H1 (cell line): ENCODE measurements around the gene DOCK8. TPM values are rescaled to one million over a fixed set of nuclear protein-coding genes. Genes with fewer than 3 reads are reported as not detected.

Experiments used
- CTCF ChIA-PET: fragments of 300-600 bp; sonication (Branson Sonifier 250); formaldehyde crosslinking; loops from one replicate; lab custom pipeline; 2021; ENCODE audit not compliant: partially characterized antibody; lab: Charles Lee
- POLR2A ChIA-PET: fragments of 300-600 bp; sonication (Branson Sonifier 250); formaldehyde crosslinking; loops from one replicate; lab custom pipeline; 2021; ENCODE audit warnings: inconsistent platforms; ENCODE audit not compliant: partially characterized antibody; lab: Charles Lee
- DNase-seq, 2 experiments: peaks; one replicate each; pipeline versions ENCODE4 v3.0.0 to v3.0.0-alpha.2; 2010 to 2022; ENCODE audit warnings: low spot score in 2 of 2, low read depth in 1 of 2, mixed read lengths in 1 of 2
- FAIRE-seq: peaks from 2 replicates; lab custom pipeline; 2011; peaks lifted over from hg19 to GRCh38; lab: Jason Lieb, UNC
- H2AFZ ChIP-seq: 2 replicates; pipeline ENCODE4 v1.8.1; 2012; ENCODE audit warnings: low read length, inconsistent platforms
- H2AK5ac ChIP-seq: 2 replicates; pipeline ENCODE4 v1.6.1; 2013; ENCODE audit warnings: low read depth, low read length
- H2BK120ac ChIP-seq: replicated peaks from 2 replicates; pipeline ENCODE3; 2013; ENCODE audit warnings: low read depth, low read length, inconsistent platforms
- H2BK12ac ChIP-seq: 2 replicates; pipeline ENCODE4 v1.6.1; 2013; ENCODE audit warnings: low read depth, low read length
- H2BK15ac ChIP-seq: 2 replicates; pipeline ENCODE4 v1.6.1; 2013; ENCODE audit warnings: low read length
- H2BK20ac ChIP-seq: 2 replicates; pipeline ENCODE4 v1.6.1; 2013; ENCODE audit warnings: low read length
- H2BK5ac ChIP-seq: 2 replicates; pipeline ENCODE4 v1.6.1; 2013; ENCODE audit warnings: low read depth, low read length
- H3K14ac ChIP-seq: 2 replicates; pipeline ENCODE4 v1.6.1; 2013; ENCODE audit warnings: inconsistent platforms; ENCODE audit not compliant: insufficient read length
- H3K18ac ChIP-seq: 2 replicates; pipeline ENCODE4 v1.6.1; 2013; ENCODE audit warnings: low read length; ENCODE audit errors: extremely low read depth
- H3K23ac ChIP-seq: 2 replicates; pipeline ENCODE4 v1.6.1; 2013; ENCODE audit warnings: inconsistent platforms; ENCODE audit not compliant: insufficient read length
- H3K23me2 ChIP-seq: 2 replicates; pipeline ENCODE4 v1.6.1; 2013; ENCODE audit warnings: low read depth, low read length
- H3K27ac ChIP-seq: 2 replicates; pipeline ENCODE4 v1.6.1; 2011; ENCODE audit warnings: low read depth, low read length, inconsistent platforms
- H3K27me3 ChIP-seq, 4 experiments: replicated peaks in 1 of 4; 1 replicate in 1 of 4; 2 replicates in 3 of 4; pipeline versions ENCODE4 v1.6.1 to v1.8.1; 2011 to 2013; ENCODE audit warnings: low read length in 3 of 4, mild to moderate bottlenecking in 3 of 4, inconsistent platforms in 2 of 4, mixed read lengths in 2 of 4, moderate library complexity in 1 of 4; ENCODE audit not compliant: control insufficient read depth in 3 of 4, insufficient read depth in 3 of 4; ENCODE audit errors: extremely low read depth in 1 of 4
- H3K36me3 ChIP-seq, 4 experiments: 2 replicates each; pipeline versions ENCODE4 v1.6.1 to v1.8.1; 2011 to 2013; ENCODE audit warnings: mild to moderate bottlenecking in 4 of 4, low read length in 3 of 4, moderate library complexity in 2 of 4, control low read depth in 1 of 4, inconsistent platforms in 1 of 4; ENCODE audit not compliant: insufficient read depth in 4 of 4, control insufficient read depth in 2 of 4
- H3K4ac ChIP-seq: replicated peaks from 2 replicates; pipeline ENCODE3; 2013; ENCODE audit warnings: low read length, low read depth, mixed read lengths, inconsistent platforms; ENCODE audit not compliant: insufficient read length
- H3K4me1 ChIP-seq, 4 experiments: replicated peaks in 1 of 4; 1 replicate in 1 of 4; 2 replicates in 3 of 4; pipeline versions ENCODE4 v1.6.1 to v1.8.1; 2011 to 2013; ENCODE audit warnings: low read length in 3 of 4, inconsistent platforms in 2 of 4, mixed read lengths in 1 of 4; ENCODE audit not compliant: insufficient read depth in 4 of 4, control insufficient read depth in 3 of 4
- H3K4me2 ChIP-seq, 2 experiments: 2 replicates each; pipeline versions ENCODE4 v1.6.1 to v1.8.1; 2011 to 2013; ENCODE audit warnings: low read depth in 2 of 2, low read length in 2 of 2, control low read depth in 1 of 2, inconsistent platforms in 1 of 2, mild to moderate bottlenecking in 1 of 2; ENCODE audit not compliant: insufficient read depth in 1 of 2
- H3K4me3 ChIP-seq, 4 experiments: fragments of 200-600, 300-600 bp in 1 of 4; sonication (generic), shearing (Covaris generic), sonication (Bioruptor Twin) in 1 of 4; 2 replicates each; pipeline versions ENCODE4 v1.5.1 to v1.8.1; 2011 to 2016; ENCODE audit warnings: low read length in 4 of 4, low read depth in 3 of 4, control low read depth in 2 of 4, inconsistent platforms in 2 of 4, mild to moderate bottlenecking in 2 of 4, mixed read lengths in 1 of 4, moderate library complexity in 1 of 4; ENCODE audit not compliant: insufficient read depth in 2 of 4; ENCODE audit errors: extremely low read depth in 1 of 4
- H3K56ac ChIP-seq: replicated peaks from 2 replicates; pipeline ENCODE3; 2013; ENCODE audit warnings: low read depth, mild to moderate bottlenecking, mixed read lengths, low read length, inconsistent platforms; ENCODE audit not compliant: insufficient read length
- H3K79me1 ChIP-seq: 2 replicates; pipeline ENCODE4 v1.6.1; 2013; ENCODE audit warnings: low read depth, low read length, control low read depth
- H3K79me2 ChIP-seq, 2 experiments: 2 replicates each; pipeline versions ENCODE4 v1.6.1 to v1.8.1; 2012 to 2013; ENCODE audit warnings: low read length in 2 of 2, mild to moderate bottlenecking in 2 of 2, inconsistent platforms in 1 of 2; ENCODE audit not compliant: insufficient read depth in 2 of 2, control insufficient read depth in 1 of 2
- H3K9ac ChIP-seq, 4 experiments: replicated peaks in 1 of 4; 1 replicate in 1 of 4; 2 replicates in 3 of 4; pipeline versions ENCODE4 v1.6.1 to v1.8.1; 2011 to 2013; ENCODE audit warnings: low read depth in 3 of 4, low read length in 3 of 4, control low read depth in 2 of 4, mild to moderate bottlenecking in 2 of 4, moderate library complexity in 2 of 4, inconsistent platforms in 1 of 4; ENCODE audit errors: extremely low read depth in 1 of 4
- H3K9me3 ChIP-seq, 2 experiments: 2 replicates each; pipeline versions ENCODE4 v1.6.1 to v1.8.1; 2012 to 2013; ENCODE audit warnings: mild to moderate bottlenecking in 2 of 2, moderate library complexity in 2 of 2, control low read depth in 1 of 2, inconsistent platforms in 1 of 2, low read depth in 1 of 2, low read length in 1 of 2, mixed read lengths in 1 of 2; ENCODE audit not compliant: insufficient read depth in 2 of 2
- H4K20me1 ChIP-seq, 2 experiments: replicated peaks in 1 of 2; 2 replicates each; pipeline versions ENCODE3 to v1.8.1; 2011 to 2013; ENCODE audit warnings: inconsistent platforms in 2 of 2, low read length in 2 of 2, mild to moderate bottlenecking in 1 of 2; ENCODE audit not compliant: insufficient read depth in 2 of 2, control insufficient read depth in 1 of 2
- H4K5ac ChIP-seq: 2 replicates; pipeline ENCODE4 v1.6.1; 2013; ENCODE audit warnings: low read length, low read depth, mixed read lengths, inconsistent platforms; ENCODE audit not compliant: insufficient read length
- H4K8ac ChIP-seq: 2 replicates; pipeline ENCODE4 v1.8.0; 2013; ENCODE audit warnings: mild to moderate bottlenecking, moderate library complexity, low read length, inconsistent platforms; ENCODE audit not compliant: insufficient read depth; ENCODE audit errors: extremely low read depth
- H4K91ac ChIP-seq: replicated peaks from 2 replicates; pipeline ENCODE3; 2013; ENCODE audit warnings: low read length, mixed read lengths, inconsistent platforms; ENCODE audit not compliant: insufficient read length
- CREB1 ChIP-seq: IDR thresholded peaks from 2 replicates; pipeline ENCODE4 v1.6.1; 2012; ENCODE audit warnings: inconsistent platforms
- CTBP2 ChIP-seq: IDR thresholded peaks from 2 replicates; pipeline ENCODE4 v1.7.0; 2011; ENCODE audit warnings: borderline replicate concordance, mild to moderate bottlenecking, moderate library complexity, mixed read lengths, low read length; ENCODE audit not compliant: insufficient read depth, insufficient read length
- KDM5A ChIP-seq: fragments of 200-600 bp; IDR thresholded peaks from 2 replicates; pipeline ENCODE4 v1.7.1; 2012; ENCODE audit warnings: mild to moderate bottlenecking, low read length, inconsistent platforms, mixed read lengths
- NANOG ChIP-seq: IDR thresholded peaks from 2 replicates; pipeline ENCODE4 v1.6.1; 2011; ENCODE audit warnings: low read length, low read depth, mild to moderate bottlenecking, inconsistent platforms; ENCODE audit not compliant: insufficient read depth, poor library complexity, severe bottlenecking
- POLR2AphosphoS5 ChIP-seq: IDR thresholded peaks from 2 replicates; pipeline ENCODE4 v1.6.1; 2011; ENCODE audit warnings: low read depth, low read length
- POU5F1 ChIP-seq: IDR thresholded peaks from 2 replicates; pipeline ENCODE4 v1.6.1; 2011; ENCODE audit warnings: low read depth, mild to moderate bottlenecking, low read length, moderate library complexity
- RXRA ChIP-seq: IDR thresholded peaks from 2 replicates; pipeline ENCODE4 v1.6.1; 2011; ENCODE audit warnings: low read depth, mild to moderate bottlenecking, low read length, moderate library complexity; ENCODE audit not compliant: insufficient read depth
- SIN3A ChIP-seq, 2 experiments: IDR thresholded peaks in 1 of 2; conservative IDR thresholded peaks in 1 of 2; 2 replicates each; pipeline ENCODE4 v1.6.1; 2011 to 2012; ENCODE audit warnings: low read length in 2 of 2, improper control_type of control experiment in 1 of 2, low read depth in 1 of 2, mild to moderate bottlenecking in 1 of 2
- SP1 ChIP-seq: IDR thresholded peaks from 2 replicates; pipeline ENCODE4 v1.6.1; 2011; ENCODE audit warnings: low read depth, low read length
- TAF1 ChIP-seq: IDR thresholded peaks from 2 replicates; pipeline ENCODE4 v1.6.1; 2011; ENCODE audit warnings: mild to moderate bottlenecking, low read depth, low read length
- TEAD4 ChIP-seq: IDR thresholded peaks from 2 replicates; pipeline ENCODE4 v1.6.1; 2012; ENCODE audit warnings: low read depth, low read length, inconsistent platforms, mixed read lengths
- WGBS, 2 experiments: shearing (Covaris generic) in 1 of 2; methylation state at CpG; one replicate each; pipeline versions ENCODE4 v1.1.6 to v1.1.7; 2013 to 2015; ENCODE audit warnings: low lambda C conversion rate in 2 of 2, mixed read lengths in 2 of 2, inconsistent platforms in 1 of 2, low coverage in 1 of 2, missing lambda C conversion rate in 1 of 2; ENCODE audit not compliant: insufficient replicate concordance in 2 of 2, insufficient coverage in 1 of 2, insufficient read length in 1 of 2; ENCODE audit errors: extremely low coverage in 1 of 2, missing lambda C conversion rate in 1 of 2; 5-methylcytosine and 5-hydroxymethylcytosine counted together
- polyA plus RNA-seq, 7 experiments: library from polyadenylated mRNA; depleted of rRNA in 3 of 7; stranded (reverse) in 5 of 7; unstranded in 2 of 7; fragments of >200 nt in 5 of 7; fragments of 200-250 nt in 2 of 7; gene quantifications; 1 replicate in 5 of 7; 2 replicates in 1 of 7; 4 replicates in 1 of 7; pipeline versions ENCODE4 v1.2.1 to v1.2.3, GENCODE V29; 2011 to 2013; ENCODE audit warnings: missing spikeins in 2 of 7, mixed read lengths in 2 of 7
- total RNA-seq: library from RNA; stranded (reverse); fragmentation: NEBNext Ultra II Directional; extraction: Animal tissue kit (Norgen Biotek cat#: 25700); gene quantifications from 2 replicates; pipeline ENCODE4 v1.2.1, GENCODE V29; 2021
- TF ChIP-seq, protein P1 (sequence below): IDR thresholded peaks from 2 replicates; pipeline ENCODE4 v1.6.1; 2011; ENCODE audit warnings: low read depth, mild to moderate bottlenecking, low read length; ENCODE audit not compliant: insufficient read depth

DOCK8 gene
- total and polyA plus RNA-seq, 2 of the 8 experiments (the other 6 are each of a cell fraction or from before 2014, with no cell fraction given) = 0.57 to 2.0 TPM

DNA sequence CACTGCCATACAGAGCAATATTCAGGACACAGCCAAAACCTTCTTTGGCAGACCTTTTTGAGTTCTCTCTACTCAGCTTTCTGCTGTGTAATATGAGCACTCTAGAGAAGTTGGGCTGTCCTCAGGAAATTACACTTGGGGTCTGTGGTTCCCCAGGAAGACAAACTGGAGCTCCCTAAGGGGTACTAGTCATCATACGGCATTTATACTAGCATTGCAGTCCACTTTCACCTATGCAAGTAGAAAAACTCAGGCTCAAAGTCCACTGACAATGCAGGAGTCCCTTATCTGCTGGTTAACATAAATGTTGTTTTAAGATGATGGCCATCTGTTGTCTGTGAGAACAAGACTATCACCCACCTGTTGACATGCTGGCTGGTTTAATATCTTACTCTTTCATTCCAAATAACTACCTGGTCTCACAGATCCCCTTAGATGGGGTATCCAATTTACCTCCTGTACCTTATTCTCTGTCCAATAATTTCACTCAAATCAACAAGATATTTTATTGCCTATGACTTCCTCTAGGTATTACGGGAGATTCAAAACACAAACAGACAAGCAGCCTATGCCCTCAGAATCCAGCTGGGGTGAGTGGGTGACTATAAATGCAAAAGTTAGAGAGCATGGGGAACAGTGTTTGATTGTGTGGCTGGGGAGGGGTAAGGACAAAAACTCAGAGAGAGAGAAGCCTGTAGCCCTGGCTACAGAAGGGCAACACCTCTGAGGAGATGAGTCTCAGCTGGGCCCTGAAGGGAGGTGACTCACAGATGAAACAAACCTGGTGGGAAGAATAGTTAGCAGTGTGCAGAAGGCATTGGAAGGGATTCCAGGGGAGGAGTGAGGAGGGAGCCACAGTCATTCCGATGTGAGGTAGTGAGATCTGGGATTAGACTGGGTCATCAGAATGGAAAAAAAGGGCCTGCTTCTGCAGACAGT, 10.2 kb downstream of the DOCK8 start:
- Histone ChIP-seq H3K23ac (no peak overlapping the region), H4K91ac (no peak overlapping the region), H3K4ac (no peak overlapping the region), H2BK12ac (no peak overlapping the region), H3K18ac (no peak overlapping the region), H3K4me2 (no peak overlapping the region), H3K56ac (no peak overlapping the region), H3K9ac (no peak overlapping the region), H2BK120ac (no peak overlapping the region), H3K36me3 (no peaks in the 10 kb centered on the region), H4K20me1 (no peaks in the 10 kb centered on the region), H3K4me3 (no peak overlapping the region), H3K79me2 (no peaks in the 10 kb centered on the region), H2BK20ac (no peak overlapping the region), H2AK5ac (no peak overlapping the region), H2BK15ac (no peak overlapping the region), H3K23me2 (no peaks in the 10 kb centered on the region), H2AFZ (no peak overlapping the region), H3K14ac (no peak overlapping the region), H2BK5ac (no peak overlapping the region), H3K79me1 (no peaks in the 10 kb centered on the region), H4K5ac (no peak overlapping the region), H3K27ac (no peak overlapping the region), H3K9me3 (no peaks in the 10 kb centered on the region), H3K4me1 (no peaks in the 10 kb centered on the region), H4K8ac (no peak overlapping the region), H3K27me3 (no peaks in the 10 kb centered on the region)
- ChIA-PET CTCF (no interaction called here), POLR2A (no interaction called here)
- 85% methylated on average over 3 of the region's 3 CpGs; no CpG with 5 or more reads in 1 of the 2 experiments for WGBS, 2 experiments
- FAIRE-seq (no peak), DNase-seq (no peak)
- no peak for TF ChIP-seq RXRA
- TF ChIP-seq TEAD4 = no peak
- no peak for TF ChIP-seq NANOG
- TF ChIP-seq POLR2AphosphoS5 = no peak
- TF ChIP-seq CTBP2 = no peak
- no peak for TF ChIP-seq CREB1
- TF ChIP-seq TAF1 = no peak
- no peak for TF ChIP-seq SIN3A (conservative IDR thresholded peaks at IDR 0.05 in 1 of 2, IDR thresholded peaks at IDR 0.05 in 1 of 2; ENCODE audit: low read depth in 1 of 2, low read length in 2 of 2)
- TF ChIP-seq POU5F1 = no peak
- TF ChIP-seq, protein P1, sequence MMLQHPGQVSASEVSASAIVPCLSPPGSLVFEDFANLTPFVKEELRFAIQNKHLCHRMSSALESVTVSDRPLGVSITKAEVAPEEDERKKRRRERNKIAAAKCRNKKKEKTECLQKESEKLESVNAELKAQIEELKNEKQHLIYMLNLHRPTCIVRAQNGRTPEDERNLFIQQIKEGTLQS = no peak
- TF ChIP-seq SP1 = no peak
- no peak for TF ChIP-seq KDM5A
